Stimulated activated CD8-positive, alpha-beta memory T cell treated with anti-CD3 and anti-CD28 coated beads, Interleukin-12 subunit alpha, Interleukin-12 subunit beta, amount 100 ng/mL, for 24 hours (primary cell): ENCODE measurements around the gene GLRX2.
"Not testable (repeated sequence)": the region's sequence is repeated elsewhere in the genome, so short reads cannot be mapped to it uniquely, and the experiment has no call there.

ENCODE experiments used
- DNase-seq: peaks from one replicate; pipeline ENCODE4 v3.0.0-alpha.2; 2020; ENCODE audit errors: extremely low read depth

The GLRX2 gene

DNA sequence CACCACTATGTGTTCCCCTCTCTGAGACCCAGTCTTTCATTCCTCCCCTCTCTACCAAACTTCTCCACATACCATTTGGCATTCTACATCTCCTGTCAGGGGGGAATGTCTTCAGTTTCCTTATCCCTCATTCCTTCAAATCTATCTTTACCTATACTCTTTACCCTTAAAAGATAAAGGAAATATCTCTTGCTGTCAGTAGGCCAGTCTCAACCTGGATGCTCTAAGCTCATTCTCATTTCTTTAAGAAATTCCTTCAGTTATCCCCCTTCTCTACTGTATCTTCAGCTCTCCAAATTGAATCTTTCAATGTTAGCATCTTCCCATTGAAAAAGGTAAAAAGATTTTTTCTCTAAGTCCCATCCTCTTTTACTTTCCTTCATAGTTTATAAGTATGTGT is 39.3 kb downstream of the GLRX2 start:
- no peak for DNase-seq

DNA sequence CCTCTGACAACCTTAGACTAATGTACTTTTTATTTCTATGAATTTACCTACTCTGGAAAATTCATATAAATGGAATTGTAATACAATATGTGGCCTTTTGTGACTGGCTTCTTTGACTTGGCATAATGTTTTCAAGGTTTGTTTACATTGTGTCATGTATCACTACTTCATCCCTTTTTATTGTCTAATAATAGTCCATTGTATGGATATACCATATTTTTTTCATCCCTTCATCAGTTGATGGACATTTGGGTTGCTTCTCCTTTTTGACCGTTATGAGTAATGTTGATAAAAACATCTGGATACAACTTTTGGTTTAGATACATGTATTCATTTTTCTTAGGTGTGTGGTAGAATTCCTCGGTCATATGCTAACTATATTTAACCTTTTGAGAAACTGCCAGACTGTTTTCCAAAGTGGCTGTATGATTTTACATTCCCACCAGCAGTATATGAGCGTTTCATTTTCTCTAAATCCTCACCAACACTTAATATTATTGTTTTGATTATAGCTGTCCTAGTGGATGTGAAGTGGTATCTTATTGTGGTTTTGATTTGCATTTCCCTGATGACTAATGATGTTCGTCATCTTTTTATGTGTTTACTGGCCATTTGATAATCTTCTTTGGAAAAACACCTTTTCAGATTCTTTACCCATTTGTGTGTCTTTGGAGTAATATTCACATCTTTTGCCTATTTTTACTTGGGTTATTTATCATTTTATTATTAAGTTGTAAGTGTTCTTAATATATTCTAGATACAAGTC is 42.3 kb downstream of the GLRX2 start:
- no peak for DNase-seq

DNA sequence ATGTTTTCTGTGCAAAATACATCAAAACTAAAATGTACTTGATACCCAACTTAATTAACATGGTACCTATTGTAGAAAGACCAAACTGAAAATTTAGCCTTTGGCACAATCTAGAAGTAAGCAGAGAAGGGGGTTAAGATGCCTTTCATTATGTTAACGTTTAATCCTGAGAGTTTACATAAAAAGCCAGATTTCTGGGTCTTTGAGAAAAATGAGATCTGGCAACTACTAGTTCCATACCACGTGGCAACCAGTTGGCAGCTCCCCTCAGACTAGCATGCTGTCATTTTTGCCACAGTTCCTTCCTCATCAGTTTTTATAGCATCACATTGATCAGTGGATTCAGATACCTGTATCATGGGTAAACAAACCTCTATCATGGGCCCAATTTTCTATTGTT is 44.3 kb downstream of the GLRX2 start:
- DNase-seq = no peak

DNA sequence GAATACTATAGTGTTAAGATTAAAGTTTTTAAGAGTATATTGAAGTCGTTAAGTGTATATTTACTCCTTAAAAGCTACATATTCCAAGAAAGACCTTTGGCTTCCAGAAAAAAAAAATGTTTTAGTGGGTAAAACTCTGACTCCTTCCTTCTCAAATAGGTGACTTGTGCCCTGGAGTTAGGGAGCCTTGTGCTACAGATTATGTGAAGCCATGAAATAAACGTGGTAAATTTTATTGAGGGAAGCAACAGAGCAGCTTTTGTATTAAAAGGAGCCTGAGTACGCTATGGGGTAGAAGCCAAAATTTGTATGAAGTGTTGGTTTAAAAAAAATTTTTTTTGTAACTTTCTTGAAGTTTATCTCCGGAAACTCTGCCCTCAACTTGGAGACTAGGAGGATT is 44.8 kb downstream of the GLRX2 start:
- no peak for DNase-seq

DNA sequence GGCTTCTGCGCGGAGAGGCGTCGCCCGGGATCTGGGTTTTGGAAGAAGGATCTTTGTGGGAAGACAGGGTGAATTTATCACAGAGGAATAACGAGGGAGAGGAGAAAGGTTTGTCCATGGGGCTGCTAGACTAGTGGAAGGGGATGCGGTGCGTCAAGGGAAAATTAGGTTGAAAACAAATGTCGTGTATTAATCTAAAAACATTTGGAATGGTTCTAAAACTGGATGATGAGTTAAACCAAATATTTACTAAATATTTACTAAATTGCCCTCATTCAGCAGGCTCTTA is 45.2 kb downstream of the GLRX2 start:
- DNase-seq = no peak

DNA sequence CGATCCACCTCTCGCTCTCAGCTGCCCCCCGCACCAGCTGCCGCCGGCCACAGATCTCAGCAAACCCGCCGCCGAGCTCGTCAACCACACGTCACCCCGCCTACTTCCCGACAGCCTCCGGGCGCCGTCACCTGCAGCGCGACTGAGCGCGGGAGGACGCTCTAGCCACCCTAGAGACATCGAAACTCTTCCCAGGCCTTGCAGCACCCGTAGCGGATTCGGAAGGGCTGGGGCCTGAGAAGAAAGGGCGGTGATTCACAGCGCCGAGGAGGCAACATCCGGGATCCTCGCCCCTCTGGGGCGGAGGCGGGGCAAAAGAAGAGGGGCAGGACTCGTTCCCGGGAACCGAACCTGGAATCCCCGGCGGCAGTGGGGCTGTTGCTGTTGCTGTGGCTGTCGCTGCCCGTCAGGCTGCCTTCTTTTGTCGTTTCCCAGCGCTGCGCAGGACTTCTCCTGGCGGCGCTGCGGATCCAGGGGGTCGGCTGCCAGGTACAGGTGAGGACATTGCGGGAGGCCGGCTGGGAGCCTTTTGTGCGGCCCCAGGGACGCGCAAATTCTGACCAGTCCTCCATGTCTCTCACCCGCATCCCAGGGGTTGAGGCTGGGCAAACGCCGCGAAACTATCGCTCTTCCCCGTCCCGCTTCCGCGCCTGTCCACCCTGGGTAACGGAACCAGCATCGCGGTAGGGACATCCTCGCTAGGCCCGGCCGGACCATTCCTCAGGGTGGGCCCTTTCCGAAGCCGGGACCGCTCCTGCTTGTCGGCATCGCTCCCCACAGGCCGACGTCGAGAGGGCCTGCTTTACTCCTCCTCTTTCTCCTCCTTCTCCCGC is 45.7 kb downstream of the GLRX2 start, which contains the start of the genes RO60 and UCHL5:
Gene RO60, plus strand, starts transcription at position 331 of the 833 bp plus-strand sequence. CDS start 9,443 bp downstream, outside the sequence.
Gene UCHL5, minus strand, starts transcription at position 79 of the 833 bp plus-strand sequence. CDS start 100 bp downstream, outside the sequence.
- peak; percentile 86 for DNase-seq

DNA sequence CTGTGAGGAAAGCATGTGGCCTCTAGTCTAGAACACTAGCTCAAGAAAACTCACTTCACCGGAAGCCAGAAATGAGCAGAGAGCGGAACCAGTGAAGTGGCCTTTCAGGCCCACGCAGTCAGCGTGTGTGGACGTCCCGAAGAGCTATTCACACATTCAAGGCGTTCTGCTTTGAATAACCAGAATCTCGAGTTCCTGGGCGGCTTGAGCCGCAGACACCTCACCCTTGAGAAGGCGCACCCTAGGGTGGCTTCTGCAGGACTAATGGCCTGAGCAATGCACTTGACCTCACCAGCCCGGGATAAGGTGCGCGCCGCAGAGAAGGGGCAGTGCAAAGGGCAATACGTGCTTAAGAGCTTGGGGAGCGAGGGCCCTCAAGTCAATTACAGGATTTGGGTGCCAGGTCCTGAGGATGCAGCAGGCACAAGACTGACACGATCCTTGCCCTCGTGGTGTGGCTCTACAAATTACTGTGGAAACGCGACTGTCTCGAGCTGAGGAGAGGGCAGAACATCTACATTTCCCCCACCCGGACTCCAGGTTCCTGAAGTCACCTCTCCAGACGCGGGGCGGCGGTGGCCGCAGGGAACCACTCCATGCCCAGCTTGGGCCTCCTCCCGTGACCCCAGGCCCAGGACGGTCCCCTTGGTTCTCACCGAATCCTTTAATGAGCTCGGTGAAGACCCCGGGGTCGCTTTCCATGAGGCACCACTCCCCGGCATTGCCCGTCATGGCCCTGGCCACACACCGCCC is 46.5 kb downstream of the GLRX2 start:
- DNase-seq = peak; percentile 32

DNA sequence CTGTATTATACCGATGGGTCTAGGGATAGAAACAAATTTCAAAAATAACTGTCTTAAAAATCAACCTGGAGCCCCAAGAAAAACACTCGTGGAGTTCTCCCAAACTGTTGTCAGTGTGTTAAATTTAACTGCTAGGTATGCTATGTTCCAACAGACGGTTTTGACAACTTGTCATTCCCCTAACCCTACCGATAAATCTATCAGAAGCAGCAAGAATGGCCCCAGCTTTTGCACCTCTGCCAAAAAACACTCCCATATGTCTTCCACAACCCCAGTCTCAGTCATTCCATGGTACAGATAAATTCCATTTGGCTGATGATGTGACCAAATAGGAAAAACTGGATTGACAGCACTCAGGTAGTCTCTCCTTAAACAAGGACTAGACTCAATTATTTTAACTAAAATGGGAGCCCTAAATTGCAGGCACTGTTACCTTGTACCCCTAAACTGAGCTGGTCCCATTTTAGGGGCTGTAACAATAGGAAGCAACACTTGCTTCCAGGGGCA is 51.0 kb downstream of the GLRX2 start:
- DNase-seq = no peak

DNA sequence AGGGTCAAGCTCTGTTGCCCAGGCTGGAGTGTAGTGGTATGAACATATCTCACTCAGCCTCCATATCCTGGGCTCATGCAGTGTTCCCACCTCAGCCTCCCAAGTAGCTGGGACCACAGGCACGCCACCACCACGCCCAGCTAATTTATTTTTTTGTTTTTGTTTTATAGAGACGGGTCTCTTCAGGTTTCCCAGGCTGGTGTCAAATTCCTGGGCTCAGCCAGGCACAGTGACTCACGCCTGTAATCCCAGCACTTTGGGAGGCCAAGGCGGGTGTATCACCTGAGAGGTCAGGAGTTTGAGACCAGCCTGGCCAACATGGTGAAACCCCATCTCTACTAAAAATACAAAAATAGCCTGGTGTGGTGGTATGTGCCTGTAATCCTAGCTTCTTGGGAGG is 56.3 kb downstream of the GLRX2 start:
- not testable (repeated sequence) for DNase-seq
